ENCODE data around the gene MCM7. TPM values are rescaled to one million over a fixed set of nuclear protein-coding genes. Genes with fewer than 3 reads are reported as not detected.

MCM7 gene
- total and polyA plus RNA-seq, 3 experiments from 2014 or later: 28.9 to 452 (median 440) TPM

DNA sequence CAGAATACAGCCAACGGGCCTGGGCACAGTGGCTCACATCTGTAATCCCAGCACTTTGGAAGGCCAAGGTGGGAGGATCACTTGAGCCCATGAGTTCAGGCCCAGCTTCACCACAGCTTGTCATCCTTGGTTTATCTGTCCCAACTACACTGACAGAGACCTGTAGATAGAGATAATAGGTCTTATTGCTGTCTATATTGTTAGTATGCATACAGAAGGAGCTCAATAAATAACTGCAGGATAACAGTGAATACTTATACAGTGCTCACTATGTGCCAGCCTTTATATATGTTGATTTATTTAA is 19.5 kb upstream of the MCM7 start:
- no peak for DNase-seq
- Mint-ChIP-seq H3K27ac (peak overlapping the region; percentile 96 to 100 (median 99)), H3K9me3 (no peaks in the 10 kb centered on the region), H3K4me1 (peaks cover 35 to 49% (median 47%) of the 10 kb centered on the region in 3 donors), H3K27me3 (no peaks in the 10 kb centered on the region), H3K4me3 (peak overlapping the region; percentile 95 to 99 (median 97)), H3K36me3 (peaks cover 0 to 44% (median 7%) of the 10 kb centered on the region in 3 donors)
- Histone ChIP-seq H3K27me3 (ENCODE audit: insufficient read depth, low read length, poor library complexity, severe bottlenecking) (no peaks in the 10 kb centered on the region), H3K27ac (ENCODE audit: low read depth, low read length) (peak overlapping the region; percentile 94), H3K4me1 (ENCODE audit: insufficient read depth, low read length) (peaks cover 28% of the 10 kb centered on the region), H3K9me3 (ENCODE audit: low read length) (no peaks in the 10 kb centered on the region), H3K4me3 (ENCODE audit: low read length) (peak overlapping the region; percentile 99), H3K36me3 (ENCODE audit: insufficient read depth, low read length) (no peaks in the 10 kb centered on the region)
- ChIA-PET CTCF (interaction anchor here (1.2 to 2.1 kb wide), 4 partner anchors 9 to 732 kb away, joined by 3 to 17 read pairs (median 6); partner anchors contain the start of genes AP4M1, MCM7 and SLC12A9), POLR2A (interaction anchor here (0.5 to 1.6 kb wide), 7 partner anchors 10 to 450 kb away, joined by 3 to 18 read pairs (median 4); partner anchors contain the start of genes AP4M1, LAMTOR4, MCM7 and ZCWPW1)

- CTCF ChIA-PET: interaction anchor here (0.9 to 2.1 kb wide), 5 partner anchors 9 to 732 kb away, joined by 3 to 17 read pairs (median 5); partner anchors contain the start of genes AP4M1, MCM7 and SLC12A9
- no peaks in the 10 kb centered on the region for H3K27me3 Mint-ChIP-seq
- H3K27ac ChIP-seq (ENCODE audit: low read depth, low read length): peak overlapping the region; percentile 94
- peak; percentile 58 to 83 (median 71) for DNase-seq
- no peaks in the 10 kb centered on the region for H3K9me3 Mint-ChIP-seq
- no peaks in the 10 kb centered on the region for H3K27me3 ChIP-seq (ENCODE audit: insufficient read depth, low read length, poor library complexity, severe bottlenecking)
- H3K4me3 ChIP-seq (ENCODE audit: low read length): peak overlapping the region; percentile 99
- peaks cover 0 to 44% (median 7%) of the 10 kb centered on the region in 3 donors for H3K36me3 Mint-ChIP-seq
- H3K4me1 ChIP-seq (ENCODE audit: insufficient read depth, low read length): peaks cover 24% of the 10 kb centered on the region
- peak overlapping the region; percentile 96 to 100 (median 99) for H3K27ac Mint-ChIP-seq
- no peaks in the 10 kb centered on the region for H3K9me3 ChIP-seq (ENCODE audit: low read length)
- POLR2A ChIA-PET: interaction anchor here (0.5 to 1.6 kb wide), 9 partner anchors 8 to 980 kb away, joined by 3 to 18 read pairs (median 4); partner anchors contain the start of genes AP4M1, LAMTOR4, MCM7 and ZCWPW1
- peak overlapping the region; percentile 95 to 99 (median 97) for H3K4me3 Mint-ChIP-seq
- no peaks in the 10 kb centered on the region for H3K36me3 ChIP-seq (ENCODE audit: insufficient read depth, low read length)
- peaks cover 31 to 44% (median 41%) of the 10 kb centered on the region in 3 donors for H3K4me1 Mint-ChIP-seq
Observed at GRCh38 chr7:100119970-100120732, 19.0 kb upstream of the MCM7 start.

GRCh38 chr7:100119072-100119969 is 18.1 kb upstream of the MCM7 start, which contains the start of the genes CNPY4 and TAF6:
Gene CNPY4, plus strand, starts transcription at chr7:100119634. Its CDS starts 111 bp downstream, at chr7:100119745.
Gene TAF6, minus strand, starts transcription at chr7:100119358. Its CDS starts 5,149 bp downstream, at chr7:100114209.
- H3K36me3 Mint-ChIP-seq: peaks cover 0 to 41% (median 4%) of the 10 kb centered on the region in 3 donors
- Histone ChIP-seq H3K36me3 (ENCODE audit: insufficient read depth, low read length) (no peaks in the 10 kb centered on the region), H3K4me3 (ENCODE audit: low read length) (peak within 1 kb of the TSS; percentile 99), H3K27ac (ENCODE audit: low read depth, low read length) (peak within 1 kb of the TSS; percentile 94), H3K27me3 (ENCODE audit: insufficient read depth, low read length, poor library complexity, severe bottlenecking) (no peaks in the 10 kb centered on the region), H3K4me1 (ENCODE audit: insufficient read depth, low read length) (peaks cover 17% of the 10 kb centered on the region), H3K9me3 (ENCODE audit: low read length) (no peaks in the 10 kb centered on the region)
- ChIA-PET POLR2A (interaction anchor here (0.6 to 1.6 kb wide), 7 partner anchors 9 to 979 kb away, joined by 3 to 18 read pairs (median 5); partner anchors contain the start of genes AP4M1, MCM7 and ZCWPW1), CTCF (interaction anchor here (0.9 to 2.1 kb wide), 5 partner anchors 8 to 733 kb away, joined by 3 to 17 read pairs (median 5); partner anchors contain the start of genes AP4M1, MCM7 and SLC12A9)
- no peaks in the 10 kb centered on the region for H3K9me3 Mint-ChIP-seq
- H3K27me3 Mint-ChIP-seq: no peaks in the 10 kb centered on the region
- H3K27ac Mint-ChIP-seq: peak within 1 kb of the TSS; percentile 96 to 100 (median 99)
- H3K4me1 Mint-ChIP-seq: peaks cover 24 to 36% (median 33%) of the 10 kb centered on the region in 3 donors
- H3K4me3 Mint-ChIP-seq: peak within 1 kb of the TSS; percentile 95 to 99 (median 97)
- peak; percentile 93 to 97 (median 94) for DNase-seq

DNA sequence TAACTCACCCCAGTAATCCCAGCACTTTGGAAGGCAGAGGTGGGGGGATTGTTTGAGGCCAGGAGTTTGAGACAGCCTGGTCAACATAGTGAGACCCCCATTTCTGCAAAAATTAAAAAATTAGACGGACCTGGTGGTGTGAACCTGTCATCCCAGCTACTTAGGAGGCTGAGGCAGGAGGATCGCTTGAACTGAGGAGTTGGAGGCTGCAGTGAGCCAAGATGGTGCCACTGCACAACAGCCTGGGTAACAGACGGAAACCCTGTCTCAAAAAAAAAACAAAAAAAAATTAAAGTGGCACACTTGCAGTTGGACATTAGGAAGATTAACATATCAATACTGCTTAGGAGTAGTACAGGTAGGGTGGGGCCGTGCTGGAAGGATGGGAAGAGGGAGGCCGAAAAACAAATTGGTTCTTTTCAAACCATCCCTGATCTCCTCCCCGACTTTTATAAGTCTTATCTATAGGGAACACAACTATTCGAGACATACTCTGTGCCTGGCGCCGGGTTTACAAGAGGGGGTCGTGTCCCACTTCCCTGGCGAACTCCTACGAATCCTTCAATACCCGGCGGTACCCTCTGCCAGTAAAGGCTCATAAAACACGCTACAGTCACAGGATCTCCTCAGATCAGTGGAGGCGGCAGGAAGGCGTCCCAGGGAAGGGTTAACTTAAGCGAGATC is 17.3 kb upstream of the MCM7 start:
- Histone ChIP-seq H3K4me3 (ENCODE audit: low read length) (peak overlapping the region; percentile 99), H3K27ac (ENCODE audit: low read depth, low read length) (peak overlapping the region; percentile 94), H3K36me3 (ENCODE audit: insufficient read depth, low read length) (no peaks in the 10 kb centered on the region), H3K9me3 (ENCODE audit: low read length) (no peaks in the 10 kb centered on the region), H3K27me3 (ENCODE audit: insufficient read depth, low read length, poor library complexity, severe bottlenecking) (no peaks in the 10 kb centered on the region), H3K4me1 (ENCODE audit: insufficient read depth, low read length) (peaks cover 17% of the 10 kb centered on the region)
- Mint-ChIP-seq H3K36me3 (peaks cover 0 to 43% (median 4%) of the 10 kb centered on the region in 3 donors), H3K4me3 (peak overlapping the region; percentile 95 to 99 (median 97)), H3K4me1 (peaks cover 24 to 33% (median 30%) of the 10 kb centered on the region in 3 donors), H3K27ac (peak overlapping the region; percentile 96 to 100 (median 99)), H3K9me3 (no peaks in the 10 kb centered on the region), H3K27me3 (no peaks in the 10 kb centered on the region)
- ChIA-PET POLR2A (interaction anchor here (0.7 kb wide), 2 partner anchors 18 to 211 kb away, joined by 3 to 6 read pairs; no protein-coding TSS in a partner anchor), CTCF (interaction anchor here (1.6 kb wide), 1 partner anchor 13 kb away, joined by 4 read pairs; no protein-coding TSS in a partner anchor)
- no peak for DNase-seq

DNA sequence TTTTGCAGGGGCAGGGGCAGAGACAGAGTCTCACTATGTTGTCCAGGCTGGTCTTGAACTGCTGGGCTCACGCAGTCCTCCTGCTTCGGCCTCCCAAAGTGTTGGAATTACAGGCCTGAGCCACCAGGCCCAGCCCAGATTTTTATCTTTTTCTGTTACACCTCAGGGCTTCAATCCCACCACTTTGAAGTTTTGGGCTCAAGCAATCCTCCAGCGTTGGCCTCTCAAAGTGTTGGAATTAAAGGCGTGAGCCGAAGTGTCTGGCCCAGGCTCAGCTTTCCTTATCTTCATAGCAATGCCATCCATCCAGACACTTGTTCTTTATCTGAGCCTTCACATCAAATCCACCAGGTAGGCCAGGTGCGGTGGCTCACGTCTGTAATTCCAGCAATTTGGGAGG is 13.8 kb upstream of the MCM7 start:
- H3K4me1 Mint-ChIP-seq: peaks cover 14 to 24% (median 16%) of the 10 kb centered on the region in 3 donors
- no peak overlapping the region for H3K4me3 Mint-ChIP-seq
- ChIA-PET POLR2A (interaction anchor here (0.6 to 1.5 kb wide), 2 partner anchors 13 to 16 kb away, joined by 3 to 6 read pairs; partner anchors contain the start of genes AP4M1 and MCM7), CTCF (interaction anchor here (1.8 to 2.4 kb wide), 2 partner anchors 13 to 16 kb away, joined by 5 to 7 read pairs; partner anchors contain the start of genes AP4M1 and MCM7)
- no peak for DNase-seq
- Histone ChIP-seq H3K4me3 (ENCODE audit: low read length) (no peak overlapping the region), H3K36me3 (ENCODE audit: insufficient read depth, low read length) (peaks cover 16% of the 10 kb centered on the region), H3K27ac (ENCODE audit: low read depth, low read length) (no peak overlapping the region), H3K27me3 (ENCODE audit: insufficient read depth, low read length, poor library complexity, severe bottlenecking) (no peaks in the 10 kb centered on the region), H3K4me1 (ENCODE audit: insufficient read depth, low read length) (peaks cover 9% of the 10 kb centered on the region), H3K9me3 (ENCODE audit: low read length) (no peaks in the 10 kb centered on the region)
- peaks cover 0 to 61% (median 5%) of the 10 kb centered on the region in 3 donors for H3K36me3 Mint-ChIP-seq
- no peak overlapping the region for H3K27ac Mint-ChIP-seq
- H3K9me3 Mint-ChIP-seq: no peaks in the 10 kb centered on the region
- H3K27me3 Mint-ChIP-seq: no peaks in the 10 kb centered on the region

GRCh38 chr7:100111914-100112313 is 10.7 kb upstream of the MCM7 start:
- Histone ChIP-seq H3K4me3 (ENCODE audit: low read length) (no peak overlapping the region), H3K27ac (ENCODE audit: low read depth, low read length) (no peak overlapping the region), H3K27me3 (ENCODE audit: insufficient read depth, low read length, poor library complexity, severe bottlenecking) (no peaks in the 10 kb centered on the region), H3K36me3 (ENCODE audit: insufficient read depth, low read length) (peaks cover 28% of the 10 kb centered on the region), H3K4me1 (ENCODE audit: insufficient read depth, low read length) (no peaks in the 10 kb centered on the region), H3K9me3 (ENCODE audit: low read length) (no peaks in the 10 kb centered on the region)
- Mint-ChIP-seq H3K27ac (no peak overlapping the region), H3K9me3 (no peaks in the 10 kb centered on the region), H3K4me3 (peak overlapping the region in 1 of 7 donors; percentile 73), H3K4me1 (peaks cover 0 to 8% (median 2%) of the 10 kb centered on the region in 3 donors), H3K27me3 (no peaks in the 10 kb centered on the region), H3K36me3 (peaks cover 0 to 81% (median 8%) of the 10 kb centered on the region in 3 donors)
- POLR2A ChIA-PET: interaction anchor here (1.5 kb wide), 1 partner anchor 15 kb away, joined by 3 read pairs; the partner anchor contains the start of gene MBLAC1
- CTCF ChIA-PET: interaction anchor here (0.5 to 1.9 kb wide), 3 partner anchors 9 to 86 kb away, joined by 3 to 8 read pairs (median 3); partner anchors contain the start of gene CNPY4
- DNase-seq: no peak

All from CD8-positive, alpha-beta memory T cell (primary cell).